AG09309 (cell line): ENCODE measurements around the gene ZDHHC20.
"Not testable (repeated sequence)": the region's sequence is repeated elsewhere in the genome, so short reads cannot be mapped to it uniquely, and the experiment has no call there.

Experiments used
- DNase-seq: peaks from one replicate; pipeline ENCODE4 v3.0.0-alpha.2; 2010; ENCODE audit warnings: low read depth
- H3K4me3 ChIP-seq: 2 replicates; pipeline ENCODE4 v1.5.1; 2011; ENCODE audit warnings: mild to moderate bottlenecking, low read depth, low read length, moderate library complexity; ENCODE audit not compliant: control insufficient read depth
- TF ChIP-seq, protein P1 (sequence below): IDR thresholded peaks from 2 replicates; pipeline ENCODE4 v1.5.1; 2011; ENCODE audit warnings: mild to moderate bottlenecking, low read depth, low read length, inconsistent platforms; ENCODE audit not compliant: insufficient read depth, control insufficient read depth; ENCODE audit errors: missing control alignments

Gene ZDHHC20

DNA sequence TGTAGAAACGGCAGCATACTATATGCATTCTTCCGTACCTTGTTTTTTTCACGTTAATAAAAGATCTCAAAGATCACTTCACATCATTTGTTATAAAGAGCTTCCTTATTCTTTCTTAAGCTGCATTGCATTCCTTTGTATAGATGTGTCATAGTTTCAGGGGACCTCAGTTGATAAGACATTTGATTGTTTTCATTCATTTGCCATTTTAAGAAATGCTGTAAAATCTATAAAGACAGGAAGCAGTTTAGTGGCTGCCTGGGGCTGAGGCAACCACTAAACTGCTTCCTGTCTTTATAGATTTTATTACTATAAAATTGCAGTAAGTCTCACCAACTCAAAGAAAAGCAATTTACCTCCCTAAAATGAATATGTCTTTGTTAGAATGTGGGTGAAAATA lies 59.4 kb downstream of the ZDHHC20 start:
- H3K4me3 ChIP-seq = no peak overlapping the region
- no peak for DNase-seq
- TF ChIP-seq, protein P1, sequence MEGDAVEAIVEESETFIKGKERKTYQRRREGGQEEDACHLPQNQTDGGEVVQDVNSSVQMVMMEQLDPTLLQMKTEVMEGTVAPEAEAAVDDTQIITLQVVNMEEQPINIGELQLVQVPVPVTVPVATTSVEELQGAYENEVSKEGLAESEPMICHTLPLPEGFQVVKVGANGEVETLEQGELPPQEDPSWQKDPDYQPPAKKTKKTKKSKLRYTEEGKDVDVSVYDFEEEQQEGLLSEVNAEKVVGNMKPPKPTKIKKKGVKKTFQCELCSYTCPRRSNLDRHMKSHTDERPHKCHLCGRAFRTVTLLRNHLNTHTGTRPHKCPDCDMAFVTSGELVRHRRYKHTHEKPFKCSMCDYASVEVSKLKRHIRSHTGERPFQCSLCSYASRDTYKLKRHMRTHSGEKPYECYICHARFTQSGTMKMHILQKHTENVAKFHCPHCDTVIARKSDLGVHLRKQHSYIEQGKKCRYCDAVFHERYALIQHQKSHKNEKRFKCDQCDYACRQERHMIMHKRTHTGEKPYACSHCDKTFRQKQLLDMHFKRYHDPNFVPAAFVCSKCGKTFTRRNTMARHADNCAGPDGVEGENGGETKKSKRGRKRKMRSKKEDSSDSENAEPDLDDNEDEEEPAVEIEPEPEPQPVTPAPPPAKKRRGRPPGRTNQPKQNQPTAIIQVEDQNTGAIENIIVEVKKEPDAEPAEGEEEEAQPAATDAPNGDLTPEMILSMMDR = no peak

DNA sequence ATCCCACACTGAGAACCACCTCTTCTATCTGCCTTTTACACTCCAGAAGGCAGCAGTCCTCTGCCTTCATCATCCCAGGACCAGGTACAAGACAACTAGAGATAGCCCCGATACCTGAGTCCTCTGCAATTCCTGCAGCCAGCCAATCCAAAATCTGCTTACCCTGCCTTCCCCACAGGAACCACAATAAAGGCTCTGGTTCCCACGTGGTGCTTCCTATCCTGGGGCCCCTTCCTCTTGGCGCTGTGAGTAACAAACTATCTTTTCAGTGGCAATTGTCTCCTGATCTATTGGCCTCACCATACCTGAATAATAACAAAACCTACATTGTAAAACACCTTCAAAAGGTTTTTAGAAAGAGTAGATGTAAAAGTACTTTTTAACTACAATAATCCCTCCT lies 63.1 kb downstream of the ZDHHC20 start:
- no peak for DNase-seq
- TF ChIP-seq, protein P1 = no peak
- no peak overlapping the region for H3K4me3 ChIP-seq

DNA sequence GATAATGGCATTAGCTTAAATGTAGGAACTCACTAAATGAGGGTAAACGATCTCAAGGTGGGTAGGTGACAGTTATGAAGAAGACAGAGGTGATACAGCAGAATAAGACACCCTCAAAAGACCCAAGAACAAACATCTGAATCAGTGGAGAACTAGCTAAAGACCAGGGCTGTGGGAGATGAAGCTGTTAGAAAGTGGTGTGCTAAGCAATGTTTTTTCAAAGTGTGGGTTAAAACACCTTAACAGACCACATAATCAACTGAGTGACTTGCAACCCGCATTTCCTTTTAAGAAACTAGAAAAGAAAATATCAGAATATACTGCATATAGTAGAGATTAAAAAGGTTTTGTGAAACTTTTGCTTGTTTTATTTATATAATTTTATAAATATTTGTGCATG lies 70.0 kb downstream of the ZDHHC20 start:
- TF ChIP-seq, protein P1 = no peak
- no peak for DNase-seq
- no peak overlapping the region for H3K4me3 ChIP-seq

DNA sequence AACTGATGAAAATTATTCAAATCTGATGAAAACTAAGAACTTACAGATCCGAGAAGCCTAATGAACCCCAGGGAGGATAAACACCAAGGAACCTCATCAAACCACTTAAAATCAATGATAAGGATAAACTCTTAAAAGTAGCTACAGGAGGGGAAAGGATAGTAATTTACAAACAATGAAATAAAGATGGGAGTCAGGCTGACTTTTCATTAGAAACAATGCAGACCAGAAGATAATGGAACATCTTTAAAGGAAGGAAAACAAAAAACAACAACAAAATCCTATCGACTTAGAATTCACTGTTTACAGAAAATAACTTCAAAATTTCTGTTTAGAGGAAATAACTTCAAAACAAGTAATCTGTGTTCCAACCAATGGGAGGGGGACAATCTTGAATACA lies 73.4 kb downstream of the ZDHHC20 start:
- DNase-seq = no peak
- no peak overlapping the region for H3K4me3 ChIP-seq
- TF ChIP-seq, protein P1 = no peak

DNA sequence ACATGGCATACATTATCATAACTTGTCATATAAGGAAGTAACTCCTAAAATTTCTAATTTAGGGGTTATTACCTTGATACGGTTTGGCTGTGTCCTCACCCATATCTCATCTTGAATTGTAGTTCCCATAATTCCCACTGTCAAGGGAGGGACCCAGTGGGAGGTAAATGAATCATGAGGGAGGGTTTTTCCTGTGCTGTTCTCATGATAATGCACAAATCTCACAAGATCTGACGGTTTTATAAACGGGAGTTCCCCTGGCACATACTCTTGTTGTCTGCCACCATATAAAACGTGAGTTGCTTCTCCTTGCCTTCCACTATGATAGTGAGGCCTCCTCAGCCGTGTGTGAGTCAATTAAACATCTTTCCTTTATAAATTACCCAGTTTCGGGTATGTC lies 76.0 kb downstream of the ZDHHC20 start:
- no peak overlapping the region for H3K4me3 ChIP-seq
- DNase-seq = no peak
- TF ChIP-seq, protein P1 = no peak

DNA sequence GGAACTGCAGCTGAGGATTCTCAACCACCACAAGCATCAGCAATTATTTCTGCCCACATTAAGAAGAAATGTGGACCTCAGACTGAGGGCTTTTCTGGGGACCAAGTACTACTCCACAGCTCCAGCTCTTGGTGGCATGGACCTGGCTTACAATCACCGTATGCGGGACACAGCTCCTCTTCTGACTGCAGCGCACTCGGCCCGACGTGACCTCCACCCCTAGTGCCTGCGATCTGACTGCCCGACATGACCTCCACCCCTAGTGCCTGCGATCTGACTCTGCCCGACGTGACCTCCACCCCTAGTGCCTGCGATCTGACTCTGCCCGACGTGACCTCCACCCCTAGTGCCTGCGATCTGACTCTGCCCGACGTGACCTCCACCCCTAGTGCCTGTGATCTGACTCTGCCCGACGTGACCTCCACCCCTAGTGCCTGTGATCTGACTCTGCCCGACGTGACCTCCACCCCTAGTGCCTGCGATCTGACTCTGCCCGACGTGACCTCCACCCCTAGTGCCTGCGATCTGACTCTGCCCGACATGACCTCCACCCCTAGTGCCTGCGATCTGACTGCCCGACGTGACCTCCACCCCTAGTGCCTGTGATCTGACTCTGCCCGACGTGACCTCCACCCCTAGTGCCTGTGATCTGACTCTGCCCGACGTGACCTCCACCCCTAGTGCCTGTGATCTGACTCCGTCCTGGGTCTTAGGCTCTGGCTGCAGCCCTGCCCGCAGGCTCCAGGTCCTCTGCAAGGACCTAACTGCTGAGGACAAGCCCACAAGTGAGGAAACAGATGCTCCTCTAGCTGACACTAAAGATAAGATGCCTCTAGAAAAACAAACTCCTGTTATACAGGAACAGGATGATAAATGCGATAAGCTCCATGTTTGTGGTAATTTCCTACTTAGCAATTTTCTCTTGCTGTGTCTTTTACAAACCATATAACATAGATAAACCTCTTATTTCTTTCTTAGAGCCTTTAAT lies 81.8 kb downstream of the ZDHHC20 start:
- not testable (repeated sequence) for DNase-seq, H3K4me3 ChIP-seq

DNA sequence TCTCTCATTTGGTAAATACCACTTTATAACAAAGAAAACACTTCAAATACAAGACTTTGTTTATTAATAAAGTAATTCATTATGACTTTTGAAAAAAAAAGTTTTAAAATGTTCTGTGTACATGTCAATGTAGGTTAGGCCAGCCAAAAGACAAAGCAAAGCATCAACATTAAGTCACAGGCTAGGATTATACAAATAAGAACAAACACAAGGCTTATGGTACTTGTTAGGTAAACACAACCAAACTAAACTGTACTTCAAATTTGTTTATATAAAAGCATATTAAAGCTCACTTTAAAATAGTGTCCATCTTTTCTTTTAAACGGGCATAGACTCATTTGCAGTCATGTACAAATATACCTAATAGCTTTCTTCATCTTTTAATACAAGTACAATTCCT lies 86.6 kb downstream of the ZDHHC20 start:
- H3K4me3 ChIP-seq = no peak overlapping the region
- TF ChIP-seq, protein P1 = no peak
- no peak for DNase-seq
